Measurements from ENCODE around the gene MECR.

DNA sequence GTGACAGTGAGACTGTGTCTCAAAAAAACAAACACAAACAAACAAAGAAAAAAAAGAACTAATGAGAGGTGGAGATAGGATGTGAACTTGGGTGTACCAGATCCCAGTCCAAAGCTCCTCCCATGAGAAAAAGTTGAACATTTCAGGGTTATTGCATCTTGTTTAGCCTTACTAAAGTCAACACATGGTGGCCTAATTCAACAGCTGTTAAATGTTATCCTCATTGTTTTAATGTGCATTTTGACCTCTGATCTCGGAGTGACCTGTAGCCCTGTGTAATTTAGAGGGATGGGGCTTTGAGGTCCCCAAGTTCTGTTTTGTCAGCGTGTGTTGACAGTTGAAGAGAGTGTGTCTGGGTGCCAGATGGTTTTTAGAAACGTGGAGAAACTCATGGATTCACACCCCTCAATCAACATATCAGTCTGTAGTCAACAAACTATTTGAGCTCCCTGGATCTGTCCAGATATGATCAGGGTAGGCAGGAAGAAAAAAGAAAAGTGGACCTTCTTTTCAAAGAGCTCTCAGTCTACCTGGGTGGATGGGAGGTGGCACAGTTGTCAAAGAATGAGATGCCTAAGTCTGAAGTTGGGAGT lies 40.3 kb upstream of the MECR start:
- TF ChIP-seq POLR2AphosphoS5 (IDR thresholded peaks at IDR 0.05; ENCODE audit: borderline replicate concordance, low read depth, low read length) (no peak), EZH2 (IDR thresholded peaks at IDR 0.05) (no peak)

All from SK-N-MC (cell line).